NB4 (cell line): ENCODE data around the gene RAMP3.
"Not testable (repeated sequence)": the region's sequence is repeated elsewhere in the genome, so short reads cannot be mapped to it uniquely, and the experiment has no call there.

ENCODE experiments used
- DNase-seq: peaks from one replicate; pipeline ENCODE4 v3.0.0; 2010; ENCODE audit warnings: low read depth
- H3K4me3 ChIP-seq: one replicate; pipeline ENCODE4 v1.5.1; 2011; ENCODE audit warnings: mild to moderate bottlenecking, low read depth, low read length, moderate library complexity
- MYC ChIP-seq: IDR thresholded peaks from 2 replicates; pipeline ENCODE4 v1.6.1; 2011; ENCODE audit warnings: low read depth, low read length
- POLR2A ChIP-seq: IDR thresholded peaks from 2 replicates; pipeline ENCODE4 v1.6.1; 2011; ENCODE audit warnings: mild to moderate bottlenecking; ENCODE audit not compliant: insufficient read length; ENCODE audit errors: extremely low read depth
- TF ChIP-seq, protein P1 (sequence below): IDR thresholded peaks from one replicate; pipeline ENCODE4 v1.5.1; 2012; ENCODE audit warnings: low read depth, low read length
- TF ChIP-seq, protein P2 (sequence below): IDR thresholded peaks from 2 replicates; pipeline ENCODE4 v1.6.1; 2011; ENCODE audit warnings: low read depth, low read length

Gene RAMP3

GRCh38 chr7:45198986-45199385 lies 41.4 kb downstream of the RAMP3 start:
- H3K4me3 ChIP-seq = no peak overlapping the region
- TF ChIP-seq POLR2A = no peak
- TF ChIP-seq, protein P1, sequence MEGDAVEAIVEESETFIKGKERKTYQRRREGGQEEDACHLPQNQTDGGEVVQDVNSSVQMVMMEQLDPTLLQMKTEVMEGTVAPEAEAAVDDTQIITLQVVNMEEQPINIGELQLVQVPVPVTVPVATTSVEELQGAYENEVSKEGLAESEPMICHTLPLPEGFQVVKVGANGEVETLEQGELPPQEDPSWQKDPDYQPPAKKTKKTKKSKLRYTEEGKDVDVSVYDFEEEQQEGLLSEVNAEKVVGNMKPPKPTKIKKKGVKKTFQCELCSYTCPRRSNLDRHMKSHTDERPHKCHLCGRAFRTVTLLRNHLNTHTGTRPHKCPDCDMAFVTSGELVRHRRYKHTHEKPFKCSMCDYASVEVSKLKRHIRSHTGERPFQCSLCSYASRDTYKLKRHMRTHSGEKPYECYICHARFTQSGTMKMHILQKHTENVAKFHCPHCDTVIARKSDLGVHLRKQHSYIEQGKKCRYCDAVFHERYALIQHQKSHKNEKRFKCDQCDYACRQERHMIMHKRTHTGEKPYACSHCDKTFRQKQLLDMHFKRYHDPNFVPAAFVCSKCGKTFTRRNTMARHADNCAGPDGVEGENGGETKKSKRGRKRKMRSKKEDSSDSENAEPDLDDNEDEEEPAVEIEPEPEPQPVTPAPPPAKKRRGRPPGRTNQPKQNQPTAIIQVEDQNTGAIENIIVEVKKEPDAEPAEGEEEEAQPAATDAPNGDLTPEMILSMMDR = no peak
- TF ChIP-seq, protein P2, sequence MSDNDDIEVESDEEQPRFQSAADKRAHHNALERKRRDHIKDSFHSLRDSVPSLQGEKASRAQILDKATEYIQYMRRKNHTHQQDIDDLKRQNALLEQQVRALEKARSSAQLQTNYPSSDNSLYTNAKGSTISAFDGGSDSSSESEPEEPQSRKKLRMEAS = no peak
- TF ChIP-seq MYC = no peak
- DNase-seq = no peak

- no peak overlapping the region for H3K4me3 ChIP-seq
- TF ChIP-seq, protein P2 = no peak
- TF ChIP-seq POLR2A (no peak), MYC (no peak)
- TF ChIP-seq, protein P1 = no peak
- no peak for DNase-seq
Observed at GRCh38 chr7:45199506-45199905, 41.9 kb downstream of the RAMP3 start.

- DNase-seq = no peak
- no peak overlapping the region for H3K4me3 ChIP-seq
- TF ChIP-seq MYC (no peak), POLR2A (no peak)
- TF ChIP-seq, protein P1 = no peak
- TF ChIP-seq, protein P2 = no peak
Observed at GRCh38 chr7:45202625-45203024, 45.0 kb downstream of the RAMP3 start.

GRCh38 chr7:45203036-45203435 lies 45.4 kb downstream of the RAMP3 start:
- H3K4me3 ChIP-seq = no peak overlapping the region
- TF ChIP-seq, protein P2 = no peak
- TF ChIP-seq, protein P1 = no peak
- TF ChIP-seq MYC (no peak), POLR2A (no peak)
- no peak for DNase-seq

GRCh38 chr7:45203459-45203858 lies 45.9 kb downstream of the RAMP3 start:
- H3K4me3 ChIP-seq = no peak overlapping the region
- TF ChIP-seq, protein P1 = no peak

GRCh38 chr7:45203936-45204445 lies 46.4 kb downstream of the RAMP3 start:
- peak; percentile 48 for DNase-seq
- TF ChIP-seq, protein P1 = no peak
- TF ChIP-seq, protein P2 = no peak
- no peak for TF ChIP-seq MYC
- TF ChIP-seq POLR2A = no peak
- no peak overlapping the region for H3K4me3 ChIP-seq

More at GRCh38 chr7:45203459-45203858, 45.9 kb downstream of the RAMP3 start:
- no peak for DNase-seq

- not testable (repeated sequence) for H3K4me3 ChIP-seq
Observed at GRCh38 chr7:45206266-45206665, 48.7 kb downstream of the RAMP3 start.

DNA sequence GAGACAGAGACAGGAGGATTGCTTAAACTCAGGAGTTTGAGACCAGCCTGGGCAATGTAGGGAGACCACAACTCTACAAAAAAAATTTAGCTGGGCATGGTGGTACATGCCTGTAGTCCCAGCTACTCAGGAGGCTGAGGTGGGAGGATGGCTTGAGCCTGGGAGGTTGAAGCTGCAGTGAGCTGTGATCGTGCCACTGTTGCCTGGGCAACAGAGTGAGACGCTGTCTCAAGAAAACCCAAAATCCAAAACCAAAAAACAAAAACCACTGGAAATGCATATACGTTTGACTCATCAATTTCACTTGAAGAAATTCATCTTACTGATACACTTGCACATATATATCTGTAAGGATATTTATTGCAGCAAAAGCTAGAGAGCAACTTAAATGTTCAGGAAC lies 52.3 kb downstream of the RAMP3 start:
- DNase-seq, H3K4me3 ChIP-seq: not testable (repeated sequence)

More at GRCh38 chr7:45206266-45206665, 48.7 kb downstream of the RAMP3 start:
- DNase-seq = not testable (repeated sequence)
